NCI-H1092 treated with DMSO at 0.1 percent for 48 hours (cell line): Measurements from ENCODE around the gene SMIM1.
"Not testable (repeated sequence)": the region's sequence is repeated elsewhere in the genome, so short reads cannot be mapped to it uniquely, and the experiment has no call there.

Experiments
- DNase-seq: peaks from one replicate; lab custom pipeline; 2025; lab: John Stamatoyannopoulos, UW

SMIM1 gene

GRCh38 chr1:3736708-3737107 is 35.8 kb upstream of the SMIM1 start:
- DNase-seq = no peak

- no peak for DNase-seq
Observed at GRCh38 chr1:3738943-3739342, 33.6 kb upstream of the SMIM1 start.

- no peak for DNase-seq
Observed at GRCh38 chr1:3740042-3740441, 32.5 kb upstream of the SMIM1 start.

- no peak for DNase-seq
Observed at GRCh38 chr1:3740752-3741151, 31.8 kb upstream of the SMIM1 start.

GRCh38 chr1:3741566-3742438 is 30.7 kb upstream of the SMIM1 start:
- no peak for DNase-seq

- no peak for DNase-seq
Observed at GRCh38 chr1:3742439-3743298, 29.9 kb upstream of the SMIM1 start.

- no peak for DNase-seq
Observed at GRCh38 chr1:3743421-3743820, 29.1 kb upstream of the SMIM1 start.

GRCh38 chr1:3743826-3744225 is 28.7 kb upstream of the SMIM1 start:
- DNase-seq = no peak

- DNase-seq = no peak
Observed at GRCh38 chr1:3744646-3745045, 27.9 kb upstream of the SMIM1 start.

- DNase-seq = no peak
Observed at GRCh38 chr1:3745071-3745470, 27.5 kb upstream of the SMIM1 start.

- no peak for DNase-seq
Observed at GRCh38 chr1:3745590-3746381, 26.8 kb upstream of the SMIM1 start.

- DNase-seq = no peak
Observed at GRCh38 chr1:3746389-3746829, 26.1 kb upstream of the SMIM1 start.

GRCh38 chr1:3746830-3747521 is 25.6 kb upstream of the SMIM1 start:
- DNase-seq = no peak

GRCh38 chr1:3747522-3747848 is 25.1 kb upstream of the SMIM1 start:
- DNase-seq = no peak

GRCh38 chr1:3747903-3748302 is 24.6 kb upstream of the SMIM1 start:
- DNase-seq = no peak

GRCh38 chr1:3748316-3748900 is 24.1 kb upstream of the SMIM1 start:
- DNase-seq = not testable (repeated sequence)

- DNase-seq = no peak
Observed at GRCh38 chr1:3749512-3749911, 23.0 kb upstream of the SMIM1 start.

GRCh38 chr1:3750741-3751140 is 21.8 kb upstream of the SMIM1 start:
- DNase-seq = no peak

- DNase-seq = no peak
Observed at GRCh38 chr1:3752400-3752945, 20.1 kb upstream of the SMIM1 start, which contains the start of gene CCDC27. CCDC27 (plus strand) TSS chr1:3752450; CDS start chr1:3752482, 32 bp downstream.

- no peak for DNase-seq
Observed at GRCh38 chr1:3753656-3754454, 18.7 kb upstream of the SMIM1 start.
